KOPT-K1 (cell line): ENCODE data around the gene ZBTB7A.

ENCODE experiments used
- H3K27ac ChIP-seq: fragments of 200-600 bp; sonication (generic); 2 replicates; pipeline ENCODE4 v1.5.1; 2016; ENCODE audit warnings: antibody characterized with exemption, mild to moderate bottlenecking, low read depth, low read length; ENCODE audit not compliant: poor library complexity, severe bottlenecking
- H3K36me3 ChIP-seq: fragments of 200-600 bp; sonication (generic); 2 replicates; pipeline ENCODE4 v1.5.1; 2017; ENCODE audit warnings: antibody characterized with exemption, mild to moderate bottlenecking, low read length, moderate library complexity; ENCODE audit not compliant: insufficient read depth
- H3K9me3 ChIP-seq: fragments of 200-600 bp; sonication (generic); 2 replicates; pipeline ENCODE4 v1.5.1; 2017; ENCODE audit warnings: antibody characterized with exemption, low read length, mild to moderate bottlenecking; ENCODE audit not compliant: insufficient read depth, poor library complexity, severe bottlenecking

The ZBTB7A gene

DNA sequence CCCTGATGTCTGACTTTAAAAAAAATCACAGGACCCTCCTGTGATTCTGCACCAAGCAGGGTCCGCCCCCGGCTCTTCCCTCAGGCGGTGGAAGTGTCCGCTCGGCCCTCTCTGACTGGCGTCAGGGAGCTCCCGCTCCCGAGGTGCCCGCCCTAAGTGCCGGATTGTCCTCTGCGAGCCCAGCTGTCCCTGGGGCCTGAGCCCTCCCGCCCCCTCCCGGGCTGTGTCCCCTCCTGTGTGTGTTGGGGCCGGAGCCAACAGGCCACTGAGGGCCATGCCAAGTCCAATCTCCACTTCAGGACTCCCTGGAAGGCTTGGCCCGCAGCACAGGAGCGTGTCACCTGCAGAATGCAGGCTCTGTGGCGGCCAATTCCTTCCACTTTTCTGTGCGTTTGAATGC lies 31.8 kb upstream of the ZBTB7A start:
- Histone ChIP-seq H3K36me3 (peaks cover 98% of the 10 kb centered on the region), H3K27ac (no peak overlapping the region)

DNA sequence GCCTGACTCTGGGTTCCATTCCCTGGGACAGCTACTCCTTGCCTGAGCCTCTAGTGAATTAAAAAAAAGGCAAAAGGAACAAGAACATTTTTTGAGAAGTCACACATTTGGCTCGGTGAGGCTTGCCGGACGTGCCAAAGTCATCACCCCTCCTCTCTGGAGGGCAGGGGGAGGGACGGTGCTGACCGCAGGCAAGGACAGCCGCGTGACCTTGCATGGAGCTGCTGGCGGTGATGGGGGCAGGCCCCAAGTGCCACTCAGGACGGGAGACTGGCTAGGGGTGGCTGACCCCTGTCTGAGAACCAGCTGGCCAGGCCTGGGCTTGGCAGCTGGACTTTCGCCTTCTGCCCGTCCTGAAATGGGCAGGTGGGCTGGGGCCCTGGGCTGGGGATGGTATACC lies 30.8 kb upstream of the ZBTB7A start:
- no peak overlapping the region for H3K27ac ChIP-seq
- no peaks in the 10 kb centered on the region for H3K9me3 ChIP-seq
- H3K36me3 ChIP-seq, result peaks cover 98% of the 10 kb centered on the region

More for the DNA sequence above, 31.8 kb upstream of the ZBTB7A start:
- H3K9me3 ChIP-seq, result no peaks in the 10 kb centered on the region

DNA sequence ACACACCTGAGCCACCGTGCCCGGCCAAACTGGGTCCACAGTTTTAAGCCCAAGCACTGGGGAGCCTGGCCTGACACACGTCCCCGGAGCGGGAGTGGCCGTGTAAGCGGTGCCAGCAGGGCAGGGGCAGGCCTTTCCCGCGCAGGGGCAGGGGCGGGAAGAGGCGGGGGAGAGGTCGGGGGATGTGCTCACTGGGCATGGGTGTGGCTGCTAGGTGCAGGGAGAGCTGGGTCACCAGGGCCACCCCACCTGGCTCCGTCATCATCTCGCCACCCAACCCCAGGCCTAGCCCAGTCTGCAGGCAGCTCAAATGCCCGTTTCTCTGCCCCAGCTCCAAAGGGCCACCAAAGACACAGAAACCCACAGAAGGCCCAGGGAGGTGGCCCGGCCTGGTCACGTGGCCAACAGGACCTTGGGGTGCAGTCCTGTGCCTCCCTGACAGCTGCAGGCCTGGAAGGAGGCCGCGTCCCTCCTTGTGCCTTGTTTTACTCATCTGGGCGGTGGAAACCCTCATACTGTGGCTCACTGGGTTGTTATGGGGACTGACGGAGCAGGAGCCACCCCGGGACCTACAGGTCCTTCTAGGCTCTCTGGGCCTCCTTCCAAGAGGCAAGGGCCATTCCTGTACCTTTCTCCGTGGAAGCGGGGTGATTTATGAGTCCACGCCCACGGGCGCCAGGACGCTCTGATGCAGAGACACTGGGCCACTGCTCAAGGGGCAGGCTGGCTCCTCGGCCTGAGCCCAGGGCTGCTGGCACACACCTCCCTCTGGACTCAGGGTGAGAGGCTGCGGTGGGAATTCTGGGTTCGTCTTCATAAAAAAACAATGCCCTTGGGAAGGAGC lies 29.6 kb upstream of the ZBTB7A start:
- peaks cover 94% of the 10 kb centered on the region for H3K36me3 ChIP-seq
- H3K27ac ChIP-seq, result no peak overlapping the region

DNA sequence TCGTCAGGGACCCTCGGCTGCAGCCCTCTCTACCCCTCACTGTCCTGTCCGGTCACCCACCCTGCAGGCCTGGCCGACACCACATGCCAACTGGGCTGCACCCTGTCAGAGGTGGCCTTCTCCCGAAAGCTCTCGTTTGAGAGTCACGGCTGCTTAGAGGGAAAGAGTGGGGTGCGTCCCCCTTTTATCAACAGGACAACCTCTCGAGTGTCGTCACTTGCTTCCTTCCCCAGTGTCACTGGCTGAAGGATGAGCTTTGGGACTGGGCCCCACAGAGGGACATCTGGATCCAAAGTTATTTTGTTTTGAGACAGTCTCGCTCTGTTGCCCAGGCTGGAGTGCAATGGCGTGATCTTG lies 28.8 kb upstream of the ZBTB7A start:
- no peaks in the 10 kb centered on the region for H3K9me3 ChIP-seq
- H3K36me3 ChIP-seq, result peaks cover 91% of the 10 kb centered on the region
- H3K27ac ChIP-seq, result no peak overlapping the region

More for the DNA sequence above, 29.6 kb upstream of the ZBTB7A start:
- no peaks in the 10 kb centered on the region for H3K9me3 ChIP-seq

DNA sequence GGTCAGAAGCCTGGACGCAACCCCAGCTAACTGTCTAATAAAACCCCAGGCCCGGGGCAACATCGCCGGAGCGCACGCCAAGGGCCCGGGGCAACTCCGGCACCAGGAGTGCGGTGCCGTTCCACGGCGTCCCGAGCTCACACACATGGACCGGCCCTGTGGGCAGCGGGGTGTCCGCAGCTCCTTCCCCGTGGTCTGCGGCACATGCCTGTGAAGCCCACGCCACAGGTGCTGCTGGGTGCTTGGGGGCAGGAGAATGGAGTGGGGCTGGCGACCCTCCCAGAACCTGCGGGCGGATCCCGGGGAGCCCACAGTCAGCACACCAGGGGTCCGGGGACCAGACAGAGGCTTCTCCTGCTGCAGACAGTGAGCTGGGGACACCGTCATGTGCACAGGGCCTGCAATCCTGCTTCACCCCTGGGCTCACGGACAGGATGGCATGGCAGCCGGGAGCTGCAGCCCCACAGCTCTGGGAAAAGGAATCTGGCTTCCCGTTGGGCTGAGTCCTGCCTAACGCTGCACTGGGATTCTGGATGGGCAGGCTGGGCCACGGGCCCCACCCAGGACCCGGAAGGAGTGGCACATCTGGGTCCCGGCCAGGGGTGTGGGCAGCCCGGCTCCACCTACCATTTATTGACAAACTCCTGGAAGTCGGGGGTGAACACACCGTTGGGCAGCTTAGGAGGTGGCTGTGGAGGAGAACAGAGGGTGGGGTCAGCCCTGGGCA lies 28.2 kb upstream of the ZBTB7A start:
- H3K36me3 ChIP-seq, result peaks cover 88% of the 10 kb centered on the region

DNA sequence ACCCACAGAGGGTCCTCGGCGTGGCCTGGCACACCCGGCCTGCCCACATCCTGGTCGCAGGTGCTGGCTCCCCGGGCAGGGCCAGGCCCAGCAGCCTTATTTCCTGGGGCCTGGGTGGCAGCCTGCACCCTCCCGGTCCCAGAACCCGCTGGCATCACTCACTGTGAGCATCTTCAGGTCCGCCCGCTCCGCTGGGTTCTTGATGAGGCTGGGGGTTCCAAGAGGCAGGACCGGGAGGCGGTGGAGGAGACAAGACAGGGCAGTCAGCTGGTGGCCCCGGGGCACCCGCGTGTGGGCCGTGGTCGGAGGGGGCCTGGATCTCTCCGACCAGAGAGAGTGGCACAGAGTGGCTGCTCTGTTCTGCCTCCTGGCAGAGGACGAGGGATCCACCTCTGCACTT lies 27.6 kb upstream of the ZBTB7A start:
- no peak overlapping the region for H3K27ac ChIP-seq
- no peaks in the 10 kb centered on the region for H3K9me3 ChIP-seq
- peaks cover 82% of the 10 kb centered on the region for H3K36me3 ChIP-seq

More for the DNA sequence above, 28.2 kb upstream of the ZBTB7A start:
- H3K9me3 ChIP-seq, result no peaks in the 10 kb centered on the region
- no peak overlapping the region for H3K27ac ChIP-seq

DNA sequence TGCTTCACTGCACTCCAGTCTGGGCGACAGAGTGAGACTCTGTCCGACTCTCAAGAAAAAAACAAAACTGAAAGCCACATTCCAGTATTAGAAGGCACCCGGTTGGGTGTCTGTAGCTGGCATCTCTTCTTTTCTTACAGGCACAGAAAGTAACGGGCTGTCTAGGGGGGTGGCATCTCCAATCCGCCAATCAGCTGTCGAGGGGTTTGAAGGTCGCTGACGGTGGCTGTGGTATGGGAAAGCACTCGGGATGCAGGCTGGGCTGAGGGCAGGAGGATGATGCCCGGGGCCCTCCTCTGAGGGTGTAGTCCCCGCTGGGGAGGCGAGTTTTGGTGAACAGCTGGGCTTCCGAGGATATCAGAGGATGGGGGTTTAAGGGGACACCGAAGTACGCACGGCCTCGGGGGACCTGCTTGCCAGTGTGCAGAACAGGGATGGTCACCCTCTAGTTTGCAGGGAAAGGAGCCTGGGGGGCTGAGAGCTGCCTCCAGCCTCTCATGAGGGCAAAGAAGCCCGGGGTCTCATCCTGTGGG lies 27.0 kb upstream of the ZBTB7A start:
- Histone ChIP-seq H3K27ac (no peak overlapping the region), H3K9me3 (no peaks in the 10 kb centered on the region), H3K36me3 (peaks cover 76% of the 10 kb centered on the region)

DNA sequence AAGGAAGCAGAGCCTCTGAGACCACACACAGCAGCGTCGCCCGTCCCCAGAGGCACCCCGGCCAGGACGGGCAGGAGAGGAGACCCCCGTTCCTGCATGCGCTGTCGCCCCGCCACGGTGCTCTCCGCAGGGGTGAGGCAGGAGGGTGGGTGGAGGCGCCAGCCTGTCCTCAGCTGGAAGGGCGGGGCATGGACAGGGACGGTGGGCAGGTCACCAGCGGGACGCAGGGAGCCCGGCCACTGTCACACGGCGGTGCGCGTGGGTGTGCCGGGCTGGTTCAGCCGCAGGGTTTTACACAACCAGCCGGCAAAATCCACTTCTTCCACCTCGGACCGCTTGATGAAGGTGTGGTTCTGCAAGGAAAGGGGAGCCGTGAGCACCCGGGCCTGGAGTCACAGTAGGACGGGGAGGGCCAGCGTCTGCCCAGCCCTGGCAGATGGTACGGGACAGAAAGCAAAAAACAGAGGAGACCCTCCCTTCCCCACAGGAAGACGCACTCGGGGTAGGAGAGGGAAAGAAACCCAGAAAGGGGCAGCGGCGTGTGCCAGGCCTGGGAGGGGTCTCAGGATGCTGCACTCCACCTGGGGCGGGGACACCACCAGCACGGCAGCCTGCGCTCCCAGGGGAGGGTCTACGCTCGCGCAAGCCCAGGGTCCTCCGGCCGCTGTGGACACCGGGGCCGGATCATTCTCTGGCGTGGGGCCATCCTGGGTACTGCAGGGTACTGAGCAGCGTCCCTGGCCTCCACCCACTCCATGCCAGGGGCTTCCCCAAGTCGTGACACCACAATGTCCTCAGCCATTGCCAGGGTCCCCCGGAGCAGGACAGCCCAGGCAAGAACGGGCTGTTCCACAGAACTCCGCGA lies 23.9 kb upstream of the ZBTB7A start:
- Histone ChIP-seq H3K36me3 (peaks cover 46% of the 10 kb centered on the region; the same call in 1 of the 2 replicates), H3K9me3 (no peaks in the 10 kb centered on the region), H3K27ac (peak overlapping the region; percentile 80)

DNA sequence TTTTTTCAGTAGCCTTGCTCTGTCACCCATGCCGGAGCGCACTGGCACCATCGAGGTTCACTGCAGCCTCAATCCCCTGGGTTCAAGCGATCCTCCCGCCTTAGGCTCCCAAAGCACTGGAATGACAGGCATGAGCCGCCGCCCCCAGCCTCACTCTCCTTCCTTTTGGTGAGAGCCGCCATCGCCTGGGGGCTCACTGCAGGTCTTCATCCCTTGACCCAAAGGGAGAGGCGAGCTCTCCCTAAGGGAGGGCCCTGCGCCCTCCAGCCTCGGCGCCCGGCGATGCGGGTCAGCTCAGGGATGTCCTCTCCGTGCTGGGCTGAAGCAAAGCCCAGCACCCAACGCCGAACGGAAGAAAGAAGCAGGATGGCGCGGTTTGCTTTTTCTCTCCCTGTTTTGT lies 23.2 kb upstream of the ZBTB7A start:
- Histone ChIP-seq H3K9me3 (no peaks in the 10 kb centered on the region), H3K36me3 (peaks cover 40% of the 10 kb centered on the region; the same call in 1 of the 2 replicates), H3K27ac (peak overlapping the region; percentile 80)

DNA sequence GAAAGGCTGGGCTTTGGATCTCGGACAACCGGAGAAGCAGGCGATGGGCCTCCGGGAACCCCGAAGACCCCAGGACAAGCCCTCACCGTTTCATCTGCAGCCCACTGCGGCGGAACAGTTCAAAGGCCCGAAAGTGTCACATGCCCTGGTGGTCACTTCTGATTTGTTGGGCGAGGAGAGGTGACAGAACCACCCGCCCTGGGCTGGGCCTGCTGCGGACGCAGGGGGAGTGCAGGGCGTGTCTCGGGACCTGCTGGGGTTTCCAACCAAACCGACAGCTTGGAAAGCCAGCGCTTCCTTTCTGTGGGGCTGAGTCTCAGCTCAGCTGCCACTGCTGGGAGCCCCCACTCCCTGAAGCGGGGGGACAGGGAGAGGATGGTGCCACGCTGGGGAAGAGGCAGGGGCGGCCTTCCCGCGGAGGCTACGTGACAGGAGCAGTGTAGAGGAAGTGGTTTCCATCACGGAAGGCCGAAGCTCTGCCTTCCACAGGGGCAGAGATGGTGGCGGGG lies 22.8 kb upstream of the ZBTB7A start:
- Histone ChIP-seq H3K36me3 (peaks cover 36% of the 10 kb centered on the region; the same call in 1 of the 2 replicates), H3K27ac (peak overlapping the region; percentile 80), H3K9me3 (no peaks in the 10 kb centered on the region)

DNA sequence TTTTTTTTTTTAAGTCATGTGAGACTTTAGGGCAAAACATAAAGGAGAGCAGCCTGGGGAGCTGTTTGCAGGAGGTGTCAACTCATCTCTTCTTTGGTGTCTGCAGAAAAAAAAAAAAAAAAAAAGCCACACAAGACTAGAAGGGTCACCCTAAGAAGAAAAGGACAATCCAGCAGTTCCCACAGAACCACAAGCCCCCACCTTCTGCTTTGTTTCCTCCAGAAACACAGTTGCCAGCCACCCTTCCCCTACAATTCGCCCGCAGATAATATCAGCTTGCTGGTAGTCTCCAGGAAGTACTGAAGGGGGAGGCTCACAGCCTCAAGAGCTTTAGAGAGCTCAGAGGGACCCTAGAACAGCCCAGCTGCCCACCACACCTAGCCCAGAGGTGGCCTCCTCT lies 22.3 kb upstream of the ZBTB7A start:
- Histone ChIP-seq H3K9me3 (no peaks in the 10 kb centered on the region), H3K36me3 (peaks cover 31% of the 10 kb centered on the region; the same call in 1 of the 2 replicates), H3K27ac (peak overlapping the region; percentile 80)

DNA sequence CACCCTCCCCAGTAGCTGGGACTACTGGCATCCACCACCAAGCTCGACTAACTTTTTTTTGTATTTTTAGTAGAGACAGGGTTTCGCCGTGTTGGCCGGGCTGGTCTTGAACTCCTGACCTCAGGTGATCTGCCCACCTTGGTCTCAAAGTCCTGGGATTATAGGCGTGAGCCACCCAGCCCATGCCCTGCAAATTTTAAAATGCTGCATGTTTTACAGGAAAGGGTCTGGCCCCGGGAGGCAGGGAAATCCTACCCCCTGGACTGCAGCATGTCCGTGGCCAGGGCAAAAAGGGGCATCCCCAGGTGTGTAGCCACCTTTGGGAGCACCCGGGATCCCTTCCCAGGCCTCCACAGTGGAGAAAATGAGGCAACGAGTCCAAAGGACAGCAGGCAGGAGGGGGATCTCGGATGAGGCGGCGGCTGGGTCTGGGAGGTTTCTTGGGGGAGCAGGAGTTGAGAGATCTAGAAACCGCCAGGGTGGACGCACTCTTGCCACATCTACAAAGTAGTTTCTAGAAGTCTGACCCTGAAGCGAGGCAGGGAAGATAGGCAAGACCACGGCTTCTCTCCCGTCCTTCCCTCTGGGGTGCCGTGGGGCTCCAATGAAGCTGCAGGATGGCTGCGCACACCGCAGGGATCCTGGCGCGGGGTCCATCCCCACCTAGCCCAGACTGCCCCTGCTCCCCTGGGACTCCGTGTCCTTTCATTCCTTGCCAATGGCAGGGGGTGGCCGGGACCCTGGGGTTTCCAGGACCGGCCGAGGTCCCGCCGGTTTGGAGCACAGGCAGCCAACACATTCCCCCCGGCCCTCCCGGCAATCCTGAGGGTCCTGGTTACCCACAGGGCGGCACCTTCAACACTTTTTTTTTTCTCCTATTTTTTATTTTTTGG lies 21.3 kb upstream of the ZBTB7A start:
- Histone ChIP-seq H3K36me3 (peaks cover 21% of the 10 kb centered on the region; the same call in 1 of the 2 replicates), H3K9me3 (no peaks in the 10 kb centered on the region), H3K27ac (peak overlapping the region; percentile 80)

DNA sequence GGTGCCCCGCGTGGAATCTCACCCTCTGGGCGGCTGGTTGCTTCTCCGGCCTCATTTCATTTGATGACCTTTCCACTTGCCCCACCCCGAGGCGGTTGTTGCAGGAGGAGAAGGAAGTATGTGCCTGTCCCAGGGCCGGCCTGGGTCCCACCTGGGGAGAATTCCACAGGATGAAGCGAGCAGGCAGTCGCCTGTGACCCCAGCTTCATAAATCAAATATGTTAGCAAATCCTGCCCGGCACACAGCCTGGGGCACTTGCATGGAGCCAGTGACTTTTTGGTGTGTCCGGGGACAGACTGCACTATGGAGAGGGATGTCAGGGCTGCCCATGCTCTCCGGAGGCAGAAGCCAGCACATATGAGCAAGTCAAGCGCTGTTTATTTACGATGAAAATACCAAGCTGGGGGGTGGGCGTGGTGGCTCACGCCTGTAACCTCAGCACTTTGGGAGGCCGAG lies 19.7 kb upstream of the ZBTB7A start:
- Histone ChIP-seq H3K27ac (no peak overlapping the region), H3K36me3 (peaks cover 8% of the 10 kb centered on the region; the same call in 1 of the 2 replicates), H3K9me3 (no peaks in the 10 kb centered on the region)

DNA sequence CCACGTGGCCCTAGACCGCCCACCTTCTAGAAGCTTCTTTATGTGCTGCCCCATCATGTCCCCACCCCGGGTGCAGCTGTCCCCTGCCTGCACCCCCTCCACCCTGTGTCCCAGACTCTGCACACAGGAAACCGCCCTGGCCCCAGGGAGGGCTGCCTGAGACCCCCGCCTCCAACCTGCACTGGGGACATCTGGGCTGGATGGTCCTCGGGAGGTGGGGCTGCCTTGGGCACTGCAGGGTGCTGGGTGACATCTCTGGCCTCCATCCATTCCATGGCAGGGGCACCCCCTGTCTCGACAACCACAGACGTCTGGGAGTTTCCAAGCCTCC lies 17.8 kb upstream of the ZBTB7A start:
- no peaks in the 10 kb centered on the region for H3K9me3 ChIP-seq
- H3K27ac ChIP-seq, result peak overlapping the region; percentile 62
- H3K36me3 ChIP-seq, result no peaks in the 10 kb centered on the region
